HEK293 (cell line): ENCODE data around the gene ASF1B.

Source experiments
- FEZF1 ChIP-seq: fragments of 450-650 bp; formaldehyde crosslinking; IDR thresholded peaks from 2 replicates; pipeline ENCODE4 v1.5.1; 2016; ENCODE audit warnings: missing biosample characterization, missing genetic modification characterization
- GLIS1 ChIP-seq: fragments of 450-650 bp; formaldehyde crosslinking; IDR thresholded peaks from 2 replicates; pipeline ENCODE4 v1.5.1; 2016; ENCODE audit warnings: missing biosample characterization, missing genetic modification characterization
- KLF1 ChIP-seq: fragments of 450-650 bp; formaldehyde crosslinking; IDR thresholded peaks from 2 replicates; pipeline ENCODE4 v1.5.1; 2016; ENCODE audit warnings: missing biosample characterization, missing genetic modification characterization
- KLF16 ChIP-seq: fragments of 450-650 bp; formaldehyde crosslinking; IDR thresholded peaks from 2 replicates; pipeline ENCODE4 v1.5.1; 2017; ENCODE audit warnings: missing biosample characterization, missing genetic modification characterization
- KLF8 ChIP-seq: fragments of 450-650 bp; formaldehyde crosslinking; IDR thresholded peaks from 2 replicates; pipeline ENCODE4 v1.5.1; 2016; ENCODE audit warnings: missing biosample characterization, missing genetic modification characterization
- KLF9 ChIP-seq: fragments of 450-650 bp; formaldehyde crosslinking; IDR thresholded peaks from 2 replicates; pipeline ENCODE4 v1.5.1; 2016; ENCODE audit warnings: missing biosample characterization, missing genetic modification characterization, low read depth
- SCRT1 ChIP-seq: fragments of 450-650 bp; formaldehyde crosslinking; IDR thresholded peaks from 2 replicates; pipeline ENCODE4 v1.5.1; 2016; ENCODE audit warnings: missing biosample characterization, missing genetic modification characterization, borderline replicate concordance
- TRIM28 ChIP-seq: IDR thresholded peaks from 2 replicates; pipeline ENCODE4 v1.6.1; 2011; ENCODE audit warnings: low read length, control low read depth, borderline replicate concordance
- WT1 ChIP-seq: fragments of 450-650 bp; formaldehyde crosslinking; IDR thresholded peaks from 2 replicates; pipeline ENCODE4 v1.5.1; 2016; ENCODE audit warnings: missing biosample characterization, missing genetic modification characterization
- ZBTB17 ChIP-seq: fragments of 450-650 bp; formaldehyde crosslinking; IDR thresholded peaks from 2 replicates; pipeline ENCODE4 v1.5.1; 2016; ENCODE audit warnings: missing biosample characterization, missing genetic modification characterization
- ZNF391 ChIP-seq: fragments of 450-650 bp; formaldehyde crosslinking; IDR thresholded peaks from 2 replicates; pipeline ENCODE4 v1.5.1; 2016; ENCODE audit warnings: low read depth, missing biosample characterization, missing genetic modification characterization, borderline replicate concordance
- ZNF600 ChIP-seq: fragments of 450-650 bp; formaldehyde crosslinking; IDR thresholded peaks from 2 replicates; pipeline ENCODE4 v1.5.1; 2016; ENCODE audit warnings: missing biosample characterization, missing genetic modification characterization
- ZNF660 ChIP-seq: fragments of 450-650 bp; IDR thresholded peaks from 2 replicates; pipeline ENCODE4 v1.5.1; 2018; ENCODE audit warnings: missing biosample characterization, mild to moderate bottlenecking, missing genetic modification characterization
- ZXDB ChIP-seq: fragments of 450-650 bp; formaldehyde crosslinking; IDR thresholded peaks from 2 replicates; pipeline ENCODE4 v1.5.1; 2016; ENCODE audit warnings: missing biosample characterization, missing genetic modification characterization
- TF ChIP-seq, protein P1 (sequence below): fragments of 450-650 bp; formaldehyde crosslinking; IDR thresholded peaks from 2 replicates; pipeline ENCODE4 v1.5.1; 2016; ENCODE audit warnings: missing biosample characterization, missing genetic modification characterization
- TF ChIP-seq, protein P2 (sequence below): fragments of 450-650 bp; formaldehyde crosslinking; IDR thresholded peaks from 2 replicates; pipeline ENCODE4 v1.5.1; 2016; ENCODE audit warnings: missing biosample characterization, missing genetic modification characterization
- TF ChIP-seq, protein P3 (sequence below): fragments of 450-650 bp; formaldehyde crosslinking; IDR thresholded peaks from 2 replicates; pipeline ENCODE4 v1.5.1; 2016; ENCODE audit warnings: missing biosample characterization, missing genetic modification characterization
- TF ChIP-seq, protein P4 (sequence below): fragments of 450-650 bp; formaldehyde crosslinking; IDR thresholded peaks from 2 replicates; pipeline ENCODE4 v1.5.1; 2016; ENCODE audit warnings: missing biosample characterization, missing genetic modification characterization
- TF ChIP-seq, protein P5 (sequence below): fragments of 450-650 bp; formaldehyde crosslinking; conservative IDR thresholded peaks from 2 replicates; pipeline ENCODE4 v1.5.1; 2016; ENCODE audit warnings: low read depth, missing biosample characterization, missing genetic modification characterization
- TF ChIP-seq, protein P6 (sequence below): fragments of 450-650 bp; formaldehyde crosslinking; IDR thresholded peaks from 2 replicates; pipeline ENCODE4 v1.5.1; 2016; ENCODE audit warnings: missing biosample characterization, missing genetic modification characterization

Gene ASF1B

DNA sequence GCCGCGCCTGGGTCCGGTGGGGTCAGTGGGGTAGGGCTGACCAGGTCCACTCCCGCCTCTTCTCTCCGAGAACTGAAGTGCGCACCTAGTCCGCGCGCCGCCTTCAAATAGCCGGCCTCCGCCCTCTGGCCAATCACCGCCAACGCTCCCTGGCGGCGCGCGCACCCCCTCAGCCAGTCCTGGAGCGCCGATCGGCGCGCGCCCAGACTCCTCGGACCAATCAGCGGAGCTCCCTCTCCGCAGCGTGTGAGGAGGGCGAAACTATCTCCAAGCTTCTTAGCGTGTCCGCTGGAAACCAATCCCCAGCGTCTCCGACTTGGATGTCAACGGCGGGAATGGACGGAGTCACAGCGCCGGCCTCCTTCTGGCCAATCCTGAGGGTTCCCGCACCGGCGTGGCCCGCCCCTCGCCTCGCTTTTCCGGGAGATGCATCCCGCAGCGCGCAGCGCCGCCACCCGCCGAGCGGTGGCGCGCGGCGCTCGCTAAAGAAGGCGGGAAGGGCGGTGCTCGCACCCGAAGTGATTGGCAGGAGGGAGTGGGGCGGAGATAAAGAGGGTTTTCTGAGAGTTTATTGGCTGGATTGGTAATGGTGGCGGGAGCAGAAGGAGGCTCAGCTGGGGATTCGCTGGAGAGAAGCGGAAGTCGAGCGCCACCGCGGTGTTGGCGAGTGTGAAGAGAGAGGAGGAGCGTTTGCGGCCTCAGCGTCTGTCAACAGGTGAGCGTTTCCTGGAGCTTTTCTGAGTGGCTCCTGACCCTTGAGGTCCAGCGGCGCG lies at the start of gene ASF1B (continued):
- TF ChIP-seq KLF1 (tag by site-specific recombination) (peak; percentile 83), ZXDB (tag by site-specific recombination) (peak; percentile 47), KLF9 (tag by site-specific recombination) (peak; percentile 6; the same call in 1 of the 2 replicates), ZNF600 (0 out of 2 replicates have a peak, but pooled peaks have one; percentile 37), WT1 (tag by site-specific recombination) (no peak), GLIS1 (peak; percentile 68), ZBTB17 (tag by site-specific recombination) (peak; percentile 92), TRIM28 (no peak), KLF8 (tag by site-specific recombination) (peak; percentile 84), KLF16 (tag by site-specific recombination) (no peak), ZNF660 (peak; percentile 50; the same call in 1 of the 2 replicates), SCRT1 (tag by site-specific recombination) (peak; percentile 97; the same call in 1 of the 2 replicates), ZNF391 (tag by site-specific recombination) (0 out of 2 replicates have a peak, but pooled peaks have one; percentile 10), FEZF1 (tag by site-specific recombination) (0 out of 2 replicates have a peak, but pooled peaks have one; percentile 18)
- TF ChIP-seq, protein P1, sequence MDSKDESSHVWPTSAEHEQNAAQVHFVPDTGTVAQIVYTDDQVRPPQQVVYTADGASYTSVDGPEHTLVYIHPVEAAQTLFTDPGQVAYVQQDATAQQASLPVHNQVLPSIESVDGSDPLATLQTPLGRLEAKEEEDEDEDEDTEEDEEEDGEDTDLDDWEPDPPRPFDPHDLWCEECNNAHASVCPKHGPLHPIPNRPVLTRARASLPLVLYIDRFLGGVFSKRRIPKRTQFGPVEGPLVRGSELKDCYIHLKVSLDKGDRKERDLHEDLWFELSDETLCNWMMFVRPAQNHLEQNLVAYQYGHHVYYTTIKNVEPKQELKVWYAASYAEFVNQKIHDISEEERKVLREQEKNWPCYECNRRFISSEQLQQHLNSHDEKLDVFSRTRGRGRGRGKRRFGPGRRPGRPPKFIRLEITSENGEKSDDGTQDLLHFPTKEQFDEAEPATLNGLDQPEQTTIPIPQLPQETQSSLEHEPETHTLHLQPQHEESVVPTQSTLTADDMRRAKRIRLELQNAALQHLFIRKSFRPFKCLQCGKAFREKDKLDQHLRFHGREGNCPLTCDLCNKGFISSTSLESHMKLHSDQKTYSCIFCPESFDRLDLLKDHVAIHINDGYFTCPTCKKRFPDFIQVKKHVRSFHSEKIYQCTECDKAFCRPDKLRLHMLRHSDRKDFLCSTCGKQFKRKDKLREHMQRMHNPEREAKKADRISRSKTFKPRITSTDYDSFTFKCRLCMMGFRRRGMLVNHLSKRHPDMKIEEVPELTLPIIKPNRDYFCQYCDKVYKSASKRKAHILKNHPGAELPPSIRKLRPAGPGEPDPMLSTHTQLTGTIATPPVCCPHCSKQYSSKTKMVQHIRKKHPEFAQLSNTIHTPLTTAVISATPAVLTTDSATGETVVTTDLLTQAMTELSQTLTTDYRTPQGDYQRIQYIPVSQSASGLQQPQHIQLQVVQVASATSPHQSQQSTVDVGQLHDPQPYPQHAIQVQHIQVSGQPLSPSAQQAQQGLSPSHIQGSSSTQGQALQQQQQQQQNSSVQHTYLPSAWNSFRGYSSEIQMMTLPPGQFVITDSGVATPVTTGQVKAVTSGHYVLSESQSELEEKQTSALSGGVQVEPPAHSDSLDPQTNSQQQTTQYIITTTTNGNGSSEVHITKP (tag by site-specific recombination) = peak; percentile 91
- TF ChIP-seq, protein P2, sequence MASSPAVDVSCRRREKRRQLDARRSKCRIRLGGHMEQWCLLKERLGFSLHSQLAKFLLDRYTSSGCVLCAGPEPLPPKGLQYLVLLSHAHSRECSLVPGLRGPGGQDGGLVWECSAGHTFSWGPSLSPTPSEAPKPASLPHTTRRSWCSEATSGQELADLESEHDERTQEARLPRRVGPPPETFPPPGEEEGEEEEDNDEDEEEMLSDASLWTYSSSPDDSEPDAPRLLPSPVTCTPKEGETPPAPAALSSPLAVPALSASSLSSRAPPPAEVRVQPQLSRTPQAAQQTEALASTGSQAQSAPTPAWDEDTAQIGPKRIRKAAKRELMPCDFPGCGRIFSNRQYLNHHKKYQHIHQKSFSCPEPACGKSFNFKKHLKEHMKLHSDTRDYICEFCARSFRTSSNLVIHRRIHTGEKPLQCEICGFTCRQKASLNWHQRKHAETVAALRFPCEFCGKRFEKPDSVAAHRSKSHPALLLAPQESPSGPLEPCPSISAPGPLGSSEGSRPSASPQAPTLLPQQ (tag by site-specific recombination) = peak; percentile 65
- TF ChIP-seq, protein P3, sequence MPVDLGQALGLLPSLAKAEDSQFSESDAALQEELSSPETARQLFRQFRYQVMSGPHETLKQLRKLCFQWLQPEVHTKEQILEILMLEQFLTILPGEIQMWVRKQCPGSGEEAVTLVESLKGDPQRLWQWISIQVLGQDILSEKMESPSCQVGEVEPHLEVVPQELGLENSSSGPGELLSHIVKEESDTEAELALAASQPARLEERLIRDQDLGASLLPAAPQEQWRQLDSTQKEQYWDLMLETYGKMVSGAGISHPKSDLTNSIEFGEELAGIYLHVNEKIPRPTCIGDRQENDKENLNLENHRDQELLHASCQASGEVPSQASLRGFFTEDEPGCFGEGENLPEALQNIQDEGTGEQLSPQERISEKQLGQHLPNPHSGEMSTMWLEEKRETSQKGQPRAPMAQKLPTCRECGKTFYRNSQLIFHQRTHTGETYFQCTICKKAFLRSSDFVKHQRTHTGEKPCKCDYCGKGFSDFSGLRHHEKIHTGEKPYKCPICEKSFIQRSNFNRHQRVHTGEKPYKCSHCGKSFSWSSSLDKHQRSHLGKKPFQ (tag by site-specific recombination) = peak; percentile 94
- TF ChIP-seq, protein P4, sequence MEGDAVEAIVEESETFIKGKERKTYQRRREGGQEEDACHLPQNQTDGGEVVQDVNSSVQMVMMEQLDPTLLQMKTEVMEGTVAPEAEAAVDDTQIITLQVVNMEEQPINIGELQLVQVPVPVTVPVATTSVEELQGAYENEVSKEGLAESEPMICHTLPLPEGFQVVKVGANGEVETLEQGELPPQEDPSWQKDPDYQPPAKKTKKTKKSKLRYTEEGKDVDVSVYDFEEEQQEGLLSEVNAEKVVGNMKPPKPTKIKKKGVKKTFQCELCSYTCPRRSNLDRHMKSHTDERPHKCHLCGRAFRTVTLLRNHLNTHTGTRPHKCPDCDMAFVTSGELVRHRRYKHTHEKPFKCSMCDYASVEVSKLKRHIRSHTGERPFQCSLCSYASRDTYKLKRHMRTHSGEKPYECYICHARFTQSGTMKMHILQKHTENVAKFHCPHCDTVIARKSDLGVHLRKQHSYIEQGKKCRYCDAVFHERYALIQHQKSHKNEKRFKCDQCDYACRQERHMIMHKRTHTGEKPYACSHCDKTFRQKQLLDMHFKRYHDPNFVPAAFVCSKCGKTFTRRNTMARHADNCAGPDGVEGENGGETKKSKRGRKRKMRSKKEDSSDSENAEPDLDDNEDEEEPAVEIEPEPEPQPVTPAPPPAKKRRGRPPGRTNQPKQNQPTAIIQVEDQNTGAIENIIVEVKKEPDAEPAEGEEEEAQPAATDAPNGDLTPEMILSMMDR (tag by site-specific recombination) = peak; percentile 99
- TF ChIP-seq, protein P5, sequence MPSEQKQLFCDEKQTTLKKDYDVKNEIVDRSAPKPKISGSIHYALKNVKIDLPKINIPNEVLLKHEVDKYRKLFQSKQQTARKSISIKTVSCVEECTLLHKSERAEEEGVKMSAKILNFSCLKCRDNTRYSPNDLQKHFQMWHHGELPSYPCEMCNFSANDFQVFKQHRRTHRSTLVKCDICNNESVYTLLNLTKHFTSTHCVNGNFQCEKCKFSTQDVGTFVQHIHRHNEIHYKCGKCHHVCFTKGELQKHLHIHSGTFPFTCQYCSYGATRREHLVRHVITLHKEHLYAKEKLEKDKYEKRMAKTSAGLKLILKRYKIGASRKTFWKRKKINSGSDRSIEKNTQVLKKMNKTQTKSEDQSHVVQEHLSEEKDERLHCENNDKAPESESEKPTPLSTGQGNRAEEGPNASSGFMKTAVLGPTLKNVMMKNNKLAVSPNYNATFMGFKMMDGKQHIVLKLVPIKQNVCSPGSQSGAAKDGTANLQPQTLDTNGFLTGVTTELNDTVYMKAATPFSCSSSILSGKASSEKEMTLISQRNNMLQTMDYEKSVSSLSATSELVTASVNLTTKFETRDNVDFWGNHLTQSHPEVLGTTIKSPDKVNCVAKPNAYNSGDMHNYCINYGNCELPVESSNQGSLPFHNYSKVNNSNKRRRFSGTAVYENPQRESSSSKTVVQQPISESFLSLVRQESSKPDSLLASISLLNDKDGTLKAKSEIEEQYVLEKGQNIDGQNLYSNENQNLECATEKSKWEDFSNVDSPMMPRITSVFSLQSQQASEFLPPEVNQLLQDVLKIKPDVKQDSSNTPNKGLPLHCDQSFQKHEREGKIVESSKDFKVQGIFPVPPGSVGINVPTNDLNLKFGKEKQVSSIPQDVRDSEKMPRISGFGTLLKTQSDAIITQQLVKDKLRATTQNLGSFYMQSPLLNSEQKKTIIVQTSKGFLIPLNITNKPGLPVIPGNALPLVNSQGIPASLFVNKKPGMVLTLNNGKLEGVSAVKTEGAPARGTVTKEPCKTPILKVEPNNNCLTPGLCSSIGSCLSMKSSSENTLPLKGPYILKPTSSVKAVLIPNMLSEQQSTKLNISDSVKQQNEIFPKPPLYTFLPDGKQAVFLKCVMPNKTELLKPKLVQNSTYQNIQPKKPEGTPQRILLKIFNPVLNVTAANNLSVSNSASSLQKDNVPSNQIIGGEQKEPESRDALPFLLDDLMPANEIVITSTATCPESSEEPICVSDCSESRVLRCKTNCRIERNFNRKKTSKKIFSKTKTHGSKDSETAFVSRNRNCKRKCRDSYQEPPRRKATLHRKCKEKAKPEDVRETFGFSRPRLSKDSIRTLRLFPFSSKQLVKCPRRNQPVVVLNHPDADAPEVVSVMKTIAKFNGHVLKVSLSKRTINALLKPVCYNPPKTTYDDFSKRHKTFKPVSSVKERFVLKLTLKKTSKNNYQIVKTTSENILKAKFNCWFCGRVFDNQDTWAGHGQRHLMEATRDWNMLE = no peak
- TF ChIP-seq, protein P6, sequence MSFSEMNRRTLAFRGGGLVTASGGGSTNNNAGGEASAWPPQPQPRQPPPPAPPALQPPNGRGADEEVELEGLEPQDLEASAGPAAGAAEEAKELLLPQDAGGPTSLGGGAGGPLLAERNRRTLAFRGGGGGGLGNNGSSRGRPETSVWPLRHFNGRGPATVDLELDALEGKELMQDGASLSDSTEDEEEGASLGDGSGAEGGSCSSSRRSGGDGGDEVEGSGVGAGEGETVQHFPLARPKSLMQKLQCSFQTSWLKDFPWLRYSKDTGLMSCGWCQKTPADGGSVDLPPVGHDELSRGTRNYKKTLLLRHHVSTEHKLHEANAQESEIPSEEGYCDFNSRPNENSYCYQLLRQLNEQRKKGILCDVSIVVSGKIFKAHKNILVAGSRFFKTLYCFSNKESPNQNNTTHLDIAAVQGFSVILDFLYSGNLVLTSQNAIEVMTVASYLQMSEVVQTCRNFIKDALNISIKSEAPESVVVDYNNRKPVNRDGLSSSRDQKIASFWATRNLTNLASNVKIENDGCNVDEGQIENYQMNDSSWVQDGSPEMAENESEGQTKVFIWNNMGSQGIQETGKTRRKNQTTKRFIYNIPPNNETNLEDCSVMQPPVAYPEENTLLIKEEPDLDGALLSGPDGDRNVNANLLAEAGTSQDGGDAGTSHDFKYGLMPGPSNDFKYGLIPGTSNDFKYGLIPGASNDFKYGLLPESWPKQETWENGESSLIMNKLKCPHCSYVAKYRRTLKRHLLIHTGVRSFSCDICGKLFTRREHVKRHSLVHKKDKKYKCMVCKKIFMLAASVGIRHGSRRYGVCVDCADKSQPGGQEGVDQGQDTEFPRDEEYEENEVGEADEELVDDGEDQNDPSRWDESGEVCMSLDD (tag by site-specific recombination) = 0 out of 2 replicates have a peak, but pooled peaks have one; percentile 7
